OCI-LY3 (cell line): Measurements from ENCODE around the gene CNTN1.

Experiments
- EZH2phosphoT487 ChIP-seq: fragments of 200-600 bp; shearing (Covaris generic); IDR thresholded peaks from 2 replicates; pipeline ENCODE4 v1.6.1; 2018; ENCODE audit warnings: antibody characterized with exemption, mixed run types, low read depth
- TF ChIP-seq, protein P1 (sequence below): fragments of 200-600, 300-600 bp; sonication (generic); IDR thresholded peaks from 2 replicates; pipeline ENCODE4 v1.5.1; 2014; ENCODE audit warnings: antibody characterized with exemption, low read length, low read depth

GRCh38 chr12:40735551-40736230 is 43.5 kb downstream of the CNTN1 start:
- TF ChIP-seq, protein P1, sequence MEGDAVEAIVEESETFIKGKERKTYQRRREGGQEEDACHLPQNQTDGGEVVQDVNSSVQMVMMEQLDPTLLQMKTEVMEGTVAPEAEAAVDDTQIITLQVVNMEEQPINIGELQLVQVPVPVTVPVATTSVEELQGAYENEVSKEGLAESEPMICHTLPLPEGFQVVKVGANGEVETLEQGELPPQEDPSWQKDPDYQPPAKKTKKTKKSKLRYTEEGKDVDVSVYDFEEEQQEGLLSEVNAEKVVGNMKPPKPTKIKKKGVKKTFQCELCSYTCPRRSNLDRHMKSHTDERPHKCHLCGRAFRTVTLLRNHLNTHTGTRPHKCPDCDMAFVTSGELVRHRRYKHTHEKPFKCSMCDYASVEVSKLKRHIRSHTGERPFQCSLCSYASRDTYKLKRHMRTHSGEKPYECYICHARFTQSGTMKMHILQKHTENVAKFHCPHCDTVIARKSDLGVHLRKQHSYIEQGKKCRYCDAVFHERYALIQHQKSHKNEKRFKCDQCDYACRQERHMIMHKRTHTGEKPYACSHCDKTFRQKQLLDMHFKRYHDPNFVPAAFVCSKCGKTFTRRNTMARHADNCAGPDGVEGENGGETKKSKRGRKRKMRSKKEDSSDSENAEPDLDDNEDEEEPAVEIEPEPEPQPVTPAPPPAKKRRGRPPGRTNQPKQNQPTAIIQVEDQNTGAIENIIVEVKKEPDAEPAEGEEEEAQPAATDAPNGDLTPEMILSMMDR: no peak
- no peak for TF ChIP-seq EZH2phosphoT487
